ENCODE data around the gene MYO5A.

Gene MYO5A

DNA sequence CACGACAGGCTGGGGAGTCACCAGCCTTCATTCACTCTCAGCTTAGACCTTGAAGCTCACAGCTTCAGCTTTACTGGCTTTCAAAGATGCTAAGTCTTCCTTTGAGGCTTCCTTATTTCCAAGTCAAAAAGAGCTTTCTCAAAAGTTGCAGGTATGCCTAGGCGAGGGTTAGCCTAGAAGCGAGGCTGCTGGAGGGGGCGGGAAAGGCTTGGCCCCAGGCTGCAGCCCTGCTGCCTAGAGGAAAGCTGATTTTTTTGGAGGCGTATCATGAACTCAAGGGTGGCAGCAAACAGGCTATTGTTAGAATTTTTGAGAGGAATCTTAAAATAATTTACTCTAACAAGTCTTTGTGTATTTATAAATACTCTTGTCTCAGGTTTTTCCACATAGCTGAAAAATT, 270.2 kb downstream of the MYO5A start:
- TF ChIP-seq CTCF (IDR thresholded peaks at IDR 0.05) (no peak), ZFX (IDR thresholded peaks at IDR 0.05; ENCODE audit: borderline replicate concordance) (no peak)
- peak overlapping the region; percentile 67; the same call in 1 of the 2 replicates for H3K27ac ChIP-seq

DNA sequence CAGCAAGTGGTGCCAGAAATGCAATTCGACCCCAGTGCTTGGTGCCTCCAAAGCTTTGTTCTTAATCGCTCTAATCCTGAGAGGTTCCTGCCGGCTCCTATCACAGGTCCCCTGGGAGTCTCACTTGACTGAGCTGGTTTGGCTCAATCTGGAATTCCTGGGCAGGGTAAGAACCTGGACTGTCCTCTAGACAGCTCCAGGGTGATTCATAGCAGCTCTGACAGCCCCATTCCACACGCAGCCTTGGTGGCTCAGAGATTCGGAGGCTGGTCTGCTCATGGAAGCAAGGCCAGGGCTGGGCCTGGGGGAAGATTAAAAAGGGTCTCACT, 271.0 kb downstream of the MYO5A start:
- H3K27ac ChIP-seq: peak overlapping the region; percentile 17; the same call in 1 of the 2 replicates

More for the DNA sequence above, 271.0 kb downstream of the MYO5A start:
- TF ChIP-seq ZFX (IDR thresholded peaks at IDR 0.05; ENCODE audit: borderline replicate concordance) (no peak), CTCF (IDR thresholded peaks at IDR 0.05) (no peak)
